Measurements from ENCODE around the gene EYA2. TPM values are rescaled to one million over a fixed set of nuclear protein-coding genes. Genes with fewer than 3 reads are reported as not detected.

Gene EYA2
- total RNA-seq, 1 donor from 2014 or later, result 1.3 TPM

- DNase-seq (ENCODE audit: low read depth, low spot score), result no peak
- H3K9me3 Mint-ChIP-seq, result peaks cover 22% of the 10 kb centered on the region
- peaks cover 17% of the 10 kb centered on the region for H3K36me3 Mint-ChIP-seq (ENCODE audit: low read depth)
- peaks cover 7% of the 10 kb centered on the region for H3K4me1 Mint-ChIP-seq
- TF ChIP-seq, protein P1, sequence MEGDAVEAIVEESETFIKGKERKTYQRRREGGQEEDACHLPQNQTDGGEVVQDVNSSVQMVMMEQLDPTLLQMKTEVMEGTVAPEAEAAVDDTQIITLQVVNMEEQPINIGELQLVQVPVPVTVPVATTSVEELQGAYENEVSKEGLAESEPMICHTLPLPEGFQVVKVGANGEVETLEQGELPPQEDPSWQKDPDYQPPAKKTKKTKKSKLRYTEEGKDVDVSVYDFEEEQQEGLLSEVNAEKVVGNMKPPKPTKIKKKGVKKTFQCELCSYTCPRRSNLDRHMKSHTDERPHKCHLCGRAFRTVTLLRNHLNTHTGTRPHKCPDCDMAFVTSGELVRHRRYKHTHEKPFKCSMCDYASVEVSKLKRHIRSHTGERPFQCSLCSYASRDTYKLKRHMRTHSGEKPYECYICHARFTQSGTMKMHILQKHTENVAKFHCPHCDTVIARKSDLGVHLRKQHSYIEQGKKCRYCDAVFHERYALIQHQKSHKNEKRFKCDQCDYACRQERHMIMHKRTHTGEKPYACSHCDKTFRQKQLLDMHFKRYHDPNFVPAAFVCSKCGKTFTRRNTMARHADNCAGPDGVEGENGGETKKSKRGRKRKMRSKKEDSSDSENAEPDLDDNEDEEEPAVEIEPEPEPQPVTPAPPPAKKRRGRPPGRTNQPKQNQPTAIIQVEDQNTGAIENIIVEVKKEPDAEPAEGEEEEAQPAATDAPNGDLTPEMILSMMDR (conservative IDR thresholded peaks at IDR 0.05), result no peak
- no peak overlapping the region for H3K4me3 Mint-ChIP-seq
- H3K27ac Mint-ChIP-seq (ENCODE audit: unreplicated experiment), result no peak overlapping the region
- no peaks in the 10 kb centered on the region for H3K27me3 Mint-ChIP-seq (ENCODE audit: low read depth)
These were observed 177.1 kb downstream of the EYA2 start for GRCh38 chr20:47071646-47072185.

GRCh38 chr20:47073766-47074475, 179.3 kb downstream of the EYA2 start:
- TF ChIP-seq, protein P1 (conservative IDR thresholded peaks at IDR 0.05), result no peak
- H3K27me3 Mint-ChIP-seq (ENCODE audit: low read depth), result no peaks in the 10 kb centered on the region
- H3K9me3 Mint-ChIP-seq, result peaks cover 15% of the 10 kb centered on the region
- H3K4me1 Mint-ChIP-seq, result no peaks in the 10 kb centered on the region
- H3K27ac Mint-ChIP-seq (ENCODE audit: unreplicated experiment), result no peak overlapping the region
- peaks cover 11% of the 10 kb centered on the region for H3K36me3 Mint-ChIP-seq (ENCODE audit: low read depth)
- H3K4me3 Mint-ChIP-seq, result no peak overlapping the region
- no peak for DNase-seq (ENCODE audit: low read depth, low spot score)

- H3K27ac Mint-ChIP-seq (ENCODE audit: unreplicated experiment), result no peak overlapping the region
- no peaks in the 10 kb centered on the region for H3K4me1 Mint-ChIP-seq
- H3K27me3 Mint-ChIP-seq (ENCODE audit: low read depth), result no peaks in the 10 kb centered on the region
- peaks cover 10% of the 10 kb centered on the region for H3K36me3 Mint-ChIP-seq (ENCODE audit: low read depth)
- TF ChIP-seq, protein P1 (conservative IDR thresholded peaks at IDR 0.05), result no peak
- peaks cover 20% of the 10 kb centered on the region for H3K9me3 Mint-ChIP-seq
- DNase-seq (ENCODE audit: low read depth, low spot score), result no peak
- H3K4me3 Mint-ChIP-seq, result no peak overlapping the region
These were observed 180.6 kb downstream of the EYA2 start for GRCh38 chr20:47075263-47075662.

GRCh38 chr20:47079047-47079446, 184.4 kb downstream of the EYA2 start:
- H3K27ac Mint-ChIP-seq (ENCODE audit: unreplicated experiment), result no peak overlapping the region
- H3K27me3 Mint-ChIP-seq (ENCODE audit: low read depth), result no peaks in the 10 kb centered on the region
- TF ChIP-seq, protein P1 (conservative IDR thresholded peaks at IDR 0.05), result no peak
- peaks cover 14% of the 10 kb centered on the region for H3K9me3 Mint-ChIP-seq
- H3K4me1 Mint-ChIP-seq, result no peaks in the 10 kb centered on the region
- no peak overlapping the region for H3K4me3 Mint-ChIP-seq
- DNase-seq (ENCODE audit: low read depth, low spot score), result no peak
- peaks cover 7% of the 10 kb centered on the region for H3K36me3 Mint-ChIP-seq (ENCODE audit: low read depth)

- H3K36me3 Mint-ChIP-seq (ENCODE audit: low read depth), result peaks cover 7% of the 10 kb centered on the region
- H3K27ac Mint-ChIP-seq (ENCODE audit: unreplicated experiment), result no peak overlapping the region
- H3K27me3 Mint-ChIP-seq (ENCODE audit: low read depth), result no peaks in the 10 kb centered on the region
- no peak overlapping the region for H3K4me3 Mint-ChIP-seq
- DNase-seq (ENCODE audit: low read depth, low spot score), result no peak
- H3K9me3 Mint-ChIP-seq, result peaks cover 12% of the 10 kb centered on the region
- TF ChIP-seq, protein P1 (conservative IDR thresholded peaks at IDR 0.05), result no peak
- no peaks in the 10 kb centered on the region for H3K4me1 Mint-ChIP-seq
These were observed 185.7 kb downstream of the EYA2 start for GRCh38 chr20:47080365-47080764.

Data from neural crest cell (in vitro differentiated cells).